Fibroblast of pulmonary artery (primary cell): Measurements from ENCODE around the gene RNF169.

Experiments
- DNase-seq: peaks from one replicate; pipeline ENCODE4 v3.0.0-alpha.2; 2010; ENCODE audit warnings: low read depth
- H3K4me3 ChIP-seq: replicated peaks from 2 replicates; pipeline ENCODE4 v1.5.1; 2011; ENCODE audit warnings: low read depth, mild to moderate bottlenecking, control low read depth, low read length, moderate library complexity
- TF ChIP-seq, protein P1 (sequence below): IDR thresholded peaks from 2 replicates; pipeline ENCODE4 v1.5.1; 2011; ENCODE audit warnings: mild to moderate bottlenecking, control low read depth, low read length, inconsistent platforms; ENCODE audit errors: missing control alignments

The RNF169 gene

DNA sequence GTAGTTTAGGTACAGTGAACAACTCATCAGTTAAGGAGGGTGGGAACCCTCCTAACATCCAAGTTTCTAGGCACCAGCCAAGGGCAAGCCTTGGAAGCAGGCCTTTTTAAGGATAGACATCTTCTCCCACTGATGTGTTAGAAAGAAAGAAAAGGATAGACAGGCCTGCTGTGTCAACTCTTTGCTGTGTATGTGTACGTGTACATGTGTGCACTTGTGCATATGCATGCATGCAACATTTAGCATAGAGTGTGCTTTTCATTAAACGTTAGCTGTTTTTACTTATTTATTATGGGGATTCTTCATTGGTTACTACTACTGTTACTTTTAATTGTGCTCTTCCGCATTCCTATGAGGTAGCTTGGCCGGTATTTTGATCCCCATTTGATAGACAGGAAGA is 36.1 kb downstream of the RNF169 start:
- no peak overlapping the region for H3K4me3 ChIP-seq
- no peak for DNase-seq
- TF ChIP-seq, protein P1, sequence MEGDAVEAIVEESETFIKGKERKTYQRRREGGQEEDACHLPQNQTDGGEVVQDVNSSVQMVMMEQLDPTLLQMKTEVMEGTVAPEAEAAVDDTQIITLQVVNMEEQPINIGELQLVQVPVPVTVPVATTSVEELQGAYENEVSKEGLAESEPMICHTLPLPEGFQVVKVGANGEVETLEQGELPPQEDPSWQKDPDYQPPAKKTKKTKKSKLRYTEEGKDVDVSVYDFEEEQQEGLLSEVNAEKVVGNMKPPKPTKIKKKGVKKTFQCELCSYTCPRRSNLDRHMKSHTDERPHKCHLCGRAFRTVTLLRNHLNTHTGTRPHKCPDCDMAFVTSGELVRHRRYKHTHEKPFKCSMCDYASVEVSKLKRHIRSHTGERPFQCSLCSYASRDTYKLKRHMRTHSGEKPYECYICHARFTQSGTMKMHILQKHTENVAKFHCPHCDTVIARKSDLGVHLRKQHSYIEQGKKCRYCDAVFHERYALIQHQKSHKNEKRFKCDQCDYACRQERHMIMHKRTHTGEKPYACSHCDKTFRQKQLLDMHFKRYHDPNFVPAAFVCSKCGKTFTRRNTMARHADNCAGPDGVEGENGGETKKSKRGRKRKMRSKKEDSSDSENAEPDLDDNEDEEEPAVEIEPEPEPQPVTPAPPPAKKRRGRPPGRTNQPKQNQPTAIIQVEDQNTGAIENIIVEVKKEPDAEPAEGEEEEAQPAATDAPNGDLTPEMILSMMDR: no peak

DNA sequence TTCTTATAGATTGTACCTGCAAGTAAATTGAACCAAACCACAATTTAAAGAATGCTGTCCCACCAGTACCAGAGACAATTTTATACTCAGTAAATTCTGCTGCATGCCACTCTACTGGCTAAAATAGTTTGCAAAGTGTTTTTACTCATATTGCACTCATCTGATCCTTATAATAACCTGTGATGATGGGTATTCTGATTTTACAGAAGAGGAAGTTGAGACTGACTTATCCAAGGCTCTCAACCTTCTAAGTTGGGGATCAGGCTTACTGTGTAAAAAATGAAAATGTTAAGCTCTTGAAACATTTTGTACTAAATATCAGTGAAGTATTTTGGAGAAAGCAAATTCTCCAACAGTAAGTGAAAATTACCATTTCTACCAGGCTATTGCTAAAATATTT is 37.9 kb downstream of the RNF169 start:
- no peak overlapping the region for H3K4me3 ChIP-seq
- DNase-seq: no peak
- TF ChIP-seq, protein P1: no peak

DNA sequence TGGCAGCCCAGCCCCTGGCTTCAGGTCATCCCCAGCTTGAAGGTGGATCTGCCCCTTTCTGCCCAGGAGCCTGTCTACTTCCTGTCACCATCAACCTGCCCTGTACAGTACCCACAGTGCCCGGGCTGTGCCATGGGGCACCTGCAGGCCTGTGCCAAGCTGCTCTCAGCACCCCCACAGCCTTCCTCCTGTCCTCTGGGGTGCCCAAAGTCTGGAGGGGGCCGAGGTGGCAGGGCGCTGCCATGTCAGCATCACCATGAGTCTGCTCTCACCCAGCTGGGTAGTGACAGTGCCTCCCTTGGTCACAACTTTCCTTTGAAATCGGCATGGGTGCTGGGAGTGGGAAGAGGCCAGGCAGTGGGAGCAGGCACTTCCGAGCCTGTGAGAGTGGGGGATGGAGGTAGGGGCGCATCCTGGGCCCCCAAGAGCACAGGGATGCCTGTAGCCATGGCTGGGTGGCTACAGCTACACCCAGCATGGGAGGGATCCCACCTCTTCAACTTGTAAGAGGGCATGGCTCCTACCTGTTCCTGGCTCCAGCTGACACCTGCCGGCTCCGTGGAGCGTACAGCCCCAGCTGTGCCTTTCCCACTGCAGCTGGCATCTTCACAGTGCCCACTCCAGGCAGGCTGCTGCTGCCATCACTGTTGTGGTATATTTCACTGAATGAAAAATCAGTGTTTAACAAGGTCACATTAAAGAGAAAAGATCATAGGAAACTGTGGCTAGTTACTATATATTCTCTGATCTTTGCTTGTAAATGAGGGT is 42.9 kb downstream of the RNF169 start:
- TF ChIP-seq, protein P1: no peak
- DNase-seq: no peak
- H3K4me3 ChIP-seq: no peak overlapping the region

DNA sequence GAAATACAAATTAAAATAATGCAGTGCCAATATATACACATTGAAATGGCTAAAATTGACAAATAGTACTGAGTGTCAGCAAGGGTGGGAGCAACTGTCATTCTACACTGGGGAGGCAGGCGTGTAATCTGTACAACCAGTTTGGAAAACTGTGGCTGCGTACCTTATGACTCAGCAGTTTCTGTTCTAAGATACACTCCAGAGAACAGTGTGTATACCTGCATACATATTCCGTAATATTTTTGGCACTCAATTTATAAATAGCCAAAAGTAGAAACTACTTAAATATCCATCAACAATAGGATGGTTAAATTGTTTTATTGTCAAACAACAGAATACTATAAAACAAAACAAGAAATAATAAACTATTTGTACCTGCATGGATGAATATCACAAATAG is 57.6 kb downstream of the RNF169 start:
- no peak for DNase-seq
- TF ChIP-seq, protein P1: no peak
- no peak overlapping the region for H3K4me3 ChIP-seq

DNA sequence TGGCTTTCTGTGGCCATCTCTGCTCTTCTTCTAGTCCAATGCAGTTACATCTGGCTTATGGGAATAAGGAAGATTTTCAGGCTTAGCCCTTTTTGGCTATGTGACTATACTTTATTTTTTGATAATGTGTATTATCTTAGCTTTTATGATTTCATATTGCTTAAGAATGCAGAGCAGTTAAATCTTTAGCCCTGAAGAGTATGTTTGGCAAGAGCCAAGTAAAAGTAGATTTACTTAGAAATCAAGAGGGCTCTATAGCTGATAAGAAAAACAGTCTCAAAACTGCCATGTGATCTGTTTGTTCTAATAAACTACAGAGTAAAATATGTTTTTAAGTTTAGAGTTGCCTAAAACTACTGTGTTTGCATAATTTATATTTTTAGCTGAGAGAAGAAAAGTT is 61.2 kb downstream of the RNF169 start:
- no peak for DNase-seq
- TF ChIP-seq, protein P1: no peak
- no peak overlapping the region for H3K4me3 ChIP-seq

DNA sequence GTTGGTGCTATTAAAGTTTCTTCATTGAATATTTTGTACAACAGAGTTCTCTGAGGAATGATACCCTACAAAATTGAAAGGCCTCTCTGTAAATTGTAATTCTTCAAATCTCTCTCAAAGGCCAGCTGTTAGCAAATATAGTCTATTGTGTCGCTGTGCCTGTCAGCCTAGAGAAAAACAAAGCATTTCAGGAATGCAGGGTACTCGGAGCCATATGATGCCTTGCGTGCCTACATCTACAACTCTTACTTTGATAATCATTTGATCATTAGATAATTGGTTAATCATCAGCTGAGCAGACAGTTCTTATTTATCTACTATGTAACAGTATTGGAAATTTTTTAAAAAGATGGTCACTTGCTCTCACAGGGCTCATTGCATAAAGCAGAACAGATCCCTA is 67.3 kb downstream of the RNF169 start:
- DNase-seq: peak; percentile 50
- H3K4me3 ChIP-seq: no peak overlapping the region
- TF ChIP-seq, protein P1: no peak

DNA sequence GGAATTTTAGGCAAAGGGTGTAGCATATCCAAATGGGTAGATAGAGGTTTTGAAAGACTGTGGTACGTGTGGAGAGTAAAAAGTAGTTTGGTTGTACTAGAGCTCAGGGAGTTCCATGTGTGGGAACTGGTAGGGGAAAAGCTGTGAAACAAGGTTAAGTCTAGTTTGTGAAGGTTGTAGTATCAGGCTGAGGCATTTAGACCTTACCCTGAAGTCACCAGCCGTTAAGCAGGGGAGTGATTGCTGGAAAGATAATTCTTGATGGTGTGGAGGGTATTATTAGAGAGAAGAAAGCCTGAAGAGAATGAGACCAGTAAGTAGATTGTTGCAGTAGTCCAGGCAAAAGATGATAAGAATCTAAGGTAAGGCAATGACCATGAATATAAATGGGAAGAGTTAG is 68.0 kb downstream of the RNF169 start:
- no peak for DNase-seq
- no peak overlapping the region for H3K4me3 ChIP-seq

More for the DNA sequence above, 68.0 kb downstream of the RNF169 start:
- TF ChIP-seq, protein P1: no peak
